Measurements from ENCODE around the gene ITGB8. TPM values are rescaled to one million over a fixed set of nuclear protein-coding genes. Genes with fewer than 3 reads are reported as not detected.

The ITGB8 gene
- total RNA-seq = 7.4 and 12.6 TPM in 2 replicates

DNA sequence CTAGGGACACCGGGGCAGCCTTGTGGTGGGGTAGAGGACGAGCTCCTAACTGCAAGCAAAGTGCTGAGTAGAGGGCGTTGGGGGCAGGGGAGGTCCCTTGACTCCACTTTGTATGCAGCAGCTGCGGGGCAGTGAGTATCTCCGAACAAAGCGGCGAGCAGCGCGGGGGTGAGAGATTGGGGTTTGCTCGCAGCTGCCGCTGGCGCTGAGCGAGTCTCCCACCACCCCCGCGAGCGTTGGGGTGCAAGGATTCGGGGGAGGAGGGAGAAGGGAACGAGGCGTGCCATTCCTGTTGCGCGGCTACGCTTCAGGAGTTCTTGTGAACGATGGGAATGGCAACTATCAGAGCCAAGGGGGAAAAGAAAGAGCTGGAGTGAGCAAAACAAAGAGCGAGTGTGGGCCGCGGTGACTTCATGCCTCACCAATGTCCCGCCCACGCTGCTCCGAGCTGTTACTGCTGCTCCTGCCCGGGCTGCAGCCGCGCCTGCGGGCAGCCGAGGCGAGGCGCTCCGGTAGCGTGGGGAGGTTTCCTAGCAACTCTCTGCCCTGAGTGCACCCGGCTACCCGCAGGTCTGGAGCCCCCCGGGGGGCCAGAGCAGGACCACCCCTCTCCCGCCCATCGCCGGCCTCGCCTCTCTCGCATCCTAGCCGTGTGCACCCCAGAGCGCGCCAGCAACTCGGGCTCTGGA, at the start of gene ITGB8:
Gene ITGB8, plus strand, starts transcription at position 662 of the 689 bp plus-strand sequence. CDS start 907 bp downstream, outside the sequence.

Other genes with a start within 250 kb of the ITGB8 start
- under 0.01 and 0.05 TPM in 2 replicates for gene MACC1, start 113.5 kb upstream of the ITGB8 start, total RNA-seq